Cardiac fibroblast (primary cell): ENCODE data around the gene TMEM218.

Source experiments
- DNase-seq, 2 donors: peaks; one replicate each; pipeline versions ENCODE4 v3.0.0 to v3.0.0-alpha.2; 2010; ENCODE audit warnings: low read depth in 2 of 2
- H3K4me3 ChIP-seq, 2 donors: replicated peaks in 1 of 2; 1 replicate in 1 of 2; 2 replicates in 1 of 2; pipeline ENCODE4 v1.5.1; 2011; ENCODE audit warnings: low read depth in 2 of 2, low read length in 2 of 2, mild to moderate bottlenecking in 2 of 2, moderate library complexity in 1 of 2
- CTCF ChIP-seq: IDR thresholded peaks from one replicate; pipeline ENCODE4 v1.5.1; 2011; ENCODE audit warnings: low read depth, mild to moderate bottlenecking, low read length, inconsistent platforms

TMEM218 gene

GRCh38 chr11:125069008-125069407 lies 42.4 kb downstream of the TMEM218 start:
- TF ChIP-seq CTCF = no peak
- no peak overlapping the region for H3K4me3 ChIP-seq

GRCh38 chr11:125068368-125068767 lies 43.1 kb downstream of the TMEM218 start:
- TF ChIP-seq CTCF = no peak
- no peak overlapping the region for H3K4me3 ChIP-seq
- no peak for DNase-seq

More at GRCh38 chr11:125069008-125069407, 42.4 kb downstream of the TMEM218 start:
- DNase-seq = no peak

- no peak for TF ChIP-seq CTCF
- DNase-seq = no peak
- H3K4me3 ChIP-seq = peak overlapping the region in 1 of 2 donors; percentile 69
Observed at GRCh38 chr11:125064070-125064469, 47.4 kb downstream of the TMEM218 start.

- H3K4me3 ChIP-seq = peak overlapping the region; percentile 69 to 76
- TF ChIP-seq CTCF = no peak
- DNase-seq = no peak
Observed at GRCh38 chr11:125063429-125064043, 47.9 kb downstream of the TMEM218 start.

- no peak for TF ChIP-seq CTCF
- DNase-seq = peak; percentile 54 to 67
- H3K4me3 ChIP-seq = peak within 1 kb of the TSS; percentile 69 to 76
Observed at GRCh38 chr11:125062931-125063428, 48.4 kb downstream of the TMEM218 start, which contains the start of gene SLC37A2. TSS of gene SLC37A2 (plus strand) at chr11:125063305. CDS start at chr11:125063368, 63 bp downstream.

GRCh38 chr11:125062218-125062930 lies 49.1 kb downstream of the TMEM218 start:
- no peak for DNase-seq
- peak overlapping the region; percentile 69 to 76 for H3K4me3 ChIP-seq
- no peak for TF ChIP-seq CTCF
